ENCODE data around the gene PMFBP1.

GRCh38 chr16:72072514-72073342 lies 99.2 kb downstream of the PMFBP1 start:
- TF ChIP-seq POLR2A (IDR thresholded peaks at IDR 0.05; ENCODE audit: low read depth, low read length) (no peak), CTCF (conservative IDR thresholded peaks at IDR 0.05; ENCODE audit: low read depth, low read length) (no peak), SMC3 (IDR thresholded peaks at IDR 0.05; ENCODE audit: low read depth, low read length) (no peak), RCOR1 (IDR thresholded peaks at IDR 0.05; ENCODE audit: insufficient replicate concordance, low read length) (no peak), CEBPB (IDR thresholded peaks at IDR 0.05; ENCODE audit: low read depth, low read length) (no peak)

All from IMR-90 (cell line).